ENCODE results near the gene CADM1. TPM values are rescaled to one million over a fixed set of nuclear protein-coding genes. Genes with fewer than 3 reads are reported as not detected.
"Not testable (repeated sequence)": the region's sequence is repeated elsewhere in the genome, so short reads cannot be mapped to it uniquely, and the experiment has no call there.

Gene CADM1
- total RNA-seq, 1 experiment from 2014 or later = 15.5 TPM

DNA sequence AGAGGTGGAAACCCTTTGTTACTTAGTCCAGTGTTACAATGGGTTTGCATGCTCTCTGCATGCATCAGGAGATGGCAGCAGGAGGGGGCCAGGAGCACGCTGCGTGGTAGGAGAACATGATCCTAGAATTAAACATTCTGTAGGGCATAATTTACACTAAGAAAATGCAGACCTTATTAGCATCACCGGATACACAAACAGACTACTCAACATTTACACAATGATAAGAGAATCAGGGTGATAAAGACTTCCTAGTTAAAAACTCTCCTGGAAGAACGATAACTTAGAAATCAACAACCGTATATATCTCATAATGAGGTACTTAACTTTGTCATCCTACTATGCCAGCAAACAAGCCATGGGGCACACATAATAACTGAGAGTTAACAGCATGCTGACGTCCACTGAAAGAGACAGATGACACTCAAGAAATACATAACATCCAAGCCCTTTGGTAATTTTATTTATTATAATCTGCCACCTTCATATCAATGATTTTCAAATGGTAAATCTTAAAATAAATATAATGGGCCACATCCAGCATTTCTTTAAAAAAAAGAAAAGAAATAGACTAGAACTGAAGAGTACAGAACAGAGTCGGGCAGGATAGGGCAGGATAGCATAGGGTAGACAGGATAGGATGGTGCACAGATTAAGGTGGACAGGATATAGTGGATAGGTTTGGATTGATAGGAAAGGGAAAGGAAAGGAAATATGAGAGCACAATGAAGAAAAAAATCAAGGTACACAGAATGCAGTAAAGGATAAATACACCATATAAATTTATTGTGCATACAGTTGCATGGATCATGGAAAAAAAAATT is 27.5 kb downstream of the CADM1 start:
- H3K27me3 ChIP-seq (ENCODE audit: control insufficient read depth, insufficient read depth, low read length) = no peaks in the 10 kb centered on the region; the same call in 1 of the 2 replicates
- no peak overlapping the region for H3K4me3 ChIP-seq (ENCODE audit: insufficient read depth, low read depth, low read length)
- no peak for DNase-seq
- no peaks in the 10 kb centered on the region for H3K36me3 ChIP-seq (replicated peaks; ENCODE audit: control insufficient read depth, insufficient read depth, low read length)

- no peaks in the 10 kb centered on the region for H3K27me3 ChIP-seq (ENCODE audit: control insufficient read depth, insufficient read depth, low read length)
- no peaks in the 10 kb centered on the region for H3K36me3 ChIP-seq (replicated peaks; ENCODE audit: control insufficient read depth, insufficient read depth, low read length)
- H3K4me3 ChIP-seq (ENCODE audit: insufficient read depth, low read depth, low read length) = no peak overlapping the region
- no peak for DNase-seq
These were observed 28.7 kb downstream of the CADM1 start for GRCh38 chr11:115475564-115475963.

GRCh38 chr11:115474306-115474705 is 29.9 kb downstream of the CADM1 start:
- DNase-seq = not testable (repeated sequence)

DNA sequence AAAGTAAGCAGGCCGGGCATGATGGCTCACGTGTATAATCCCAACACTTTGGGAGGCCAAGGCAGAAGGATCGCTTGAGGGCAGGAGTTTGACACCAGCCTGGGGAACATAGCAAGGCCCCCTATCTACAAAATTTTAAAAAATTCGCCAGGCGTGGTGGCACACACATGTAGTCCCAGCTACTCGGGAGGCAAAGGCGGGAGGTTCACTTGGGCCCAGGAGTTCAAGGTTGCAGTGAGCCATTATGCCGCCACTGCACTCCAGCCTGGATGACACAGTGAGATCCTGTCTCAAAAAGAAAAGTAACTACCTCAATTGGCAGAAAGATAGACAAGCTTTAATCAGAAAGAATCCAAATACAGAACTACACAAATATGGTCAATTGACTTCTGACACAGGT is 31.0 kb downstream of the CADM1 start:
- H3K4me3 ChIP-seq (ENCODE audit: insufficient read depth, low read depth, low read length) = no peak overlapping the region
- no peaks in the 10 kb centered on the region for H3K36me3 ChIP-seq (replicated peaks; ENCODE audit: control insufficient read depth, insufficient read depth, low read length)
- no peaks in the 10 kb centered on the region for H3K27me3 ChIP-seq (ENCODE audit: control insufficient read depth, insufficient read depth, low read length)
- no peak for DNase-seq

More at GRCh38 chr11:115474306-115474705, 29.9 kb downstream of the CADM1 start:
- not testable (repeated sequence) for H3K4me3 ChIP-seq (ENCODE audit: insufficient read depth, low read depth, low read length); H3K36me3 ChIP-seq (replicated peaks; ENCODE audit: control insufficient read depth, insufficient read depth, low read length); H3K27me3 ChIP-seq (ENCODE audit: control insufficient read depth, insufficient read depth, low read length)

DNA sequence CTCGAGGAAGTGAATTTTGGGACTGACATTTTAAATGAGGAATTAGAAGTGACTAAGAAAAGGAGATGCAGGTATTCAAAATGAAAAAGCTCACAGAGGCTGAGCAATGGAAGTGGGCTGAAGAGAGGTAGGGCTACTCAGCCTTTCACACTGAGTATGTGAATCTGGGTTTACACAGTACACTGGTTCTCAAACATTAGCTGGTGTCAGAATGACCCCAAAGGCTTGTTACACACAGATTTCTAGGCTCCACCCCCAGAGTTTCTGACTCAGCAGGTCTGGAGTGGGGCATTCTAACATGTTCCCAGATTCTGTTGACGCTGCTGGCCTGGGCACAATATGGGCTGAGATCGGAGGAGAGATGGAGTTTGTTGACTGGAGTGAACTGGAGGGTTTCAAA is 32.8 kb downstream of the CADM1 start:
- Histone ChIP-seq H3K36me3 (replicated peaks; ENCODE audit: control insufficient read depth, insufficient read depth, low read length) (no peaks in the 10 kb centered on the region), H3K27me3 (ENCODE audit: control insufficient read depth, insufficient read depth, low read length) (no peaks in the 10 kb centered on the region), H3K4me3 (ENCODE audit: insufficient read depth, low read depth, low read length) (no peak overlapping the region)
- no peak for DNase-seq

GRCh38 chr11:115470928-115471327 is 33.3 kb downstream of the CADM1 start:
- no peaks in the 10 kb centered on the region for H3K27me3 ChIP-seq (ENCODE audit: control insufficient read depth, insufficient read depth, low read length)
- no peaks in the 10 kb centered on the region for H3K36me3 ChIP-seq (replicated peaks; ENCODE audit: control insufficient read depth, insufficient read depth, low read length)
- DNase-seq = no peak
- no peak overlapping the region for H3K4me3 ChIP-seq (ENCODE audit: insufficient read depth, low read depth, low read length)

- no peaks in the 10 kb centered on the region for H3K27me3 ChIP-seq (ENCODE audit: control insufficient read depth, insufficient read depth, low read length)
- H3K4me3 ChIP-seq (ENCODE audit: insufficient read depth, low read depth, low read length) = no peak overlapping the region
- DNase-seq = no peak
- no peaks in the 10 kb centered on the region for H3K36me3 ChIP-seq (replicated peaks; ENCODE audit: control insufficient read depth, insufficient read depth, low read length)
These were observed 34.9 kb downstream of the CADM1 start for GRCh38 chr11:115469361-115469760.

DNA sequence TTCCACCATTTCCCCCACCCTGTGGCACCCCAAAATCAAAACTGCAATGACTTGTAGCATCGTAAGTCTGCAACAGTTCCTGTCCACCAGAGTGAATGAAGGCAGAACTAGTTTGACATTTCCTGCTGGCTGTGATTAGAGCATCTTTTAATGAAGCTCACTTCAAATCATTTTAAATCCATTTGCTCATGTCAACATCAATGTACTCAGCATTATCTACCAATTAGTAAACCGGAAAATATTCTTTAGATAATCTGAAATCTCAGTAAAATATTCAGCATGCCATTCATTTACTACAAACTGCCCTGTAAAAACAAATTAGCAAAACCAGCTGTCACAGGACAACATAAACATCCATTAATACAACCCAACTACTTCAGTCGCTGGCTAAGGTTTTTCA is 38.1 kb downstream of the CADM1 start:
- no peak for DNase-seq
- no peaks in the 10 kb centered on the region for H3K27me3 ChIP-seq (ENCODE audit: control insufficient read depth, insufficient read depth, low read length)
- H3K36me3 ChIP-seq (replicated peaks; ENCODE audit: control insufficient read depth, insufficient read depth, low read length) = no peaks in the 10 kb centered on the region
- no peak overlapping the region for H3K4me3 ChIP-seq (ENCODE audit: insufficient read depth, low read depth, low read length)

GRCh38 chr11:115464269-115464668 is 39.9 kb downstream of the CADM1 start:
- no peak overlapping the region for H3K4me3 ChIP-seq (ENCODE audit: insufficient read depth, low read depth, low read length)
- DNase-seq = no peak
- H3K36me3 ChIP-seq (replicated peaks; ENCODE audit: control insufficient read depth, insufficient read depth, low read length) = no peaks in the 10 kb centered on the region
- H3K27me3 ChIP-seq (ENCODE audit: control insufficient read depth, insufficient read depth, low read length) = no peaks in the 10 kb centered on the region

GRCh38 chr11:115463606-115464005 is 40.6 kb downstream of the CADM1 start:
- Histone ChIP-seq H3K4me3 (ENCODE audit: insufficient read depth, low read depth, low read length) (no peak overlapping the region), H3K36me3 (replicated peaks; ENCODE audit: control insufficient read depth, insufficient read depth, low read length) (no peaks in the 10 kb centered on the region), H3K27me3 (ENCODE audit: control insufficient read depth, insufficient read depth, low read length) (no peaks in the 10 kb centered on the region; the same call in 1 of the 2 replicates)
- DNase-seq = no peak

DNA sequence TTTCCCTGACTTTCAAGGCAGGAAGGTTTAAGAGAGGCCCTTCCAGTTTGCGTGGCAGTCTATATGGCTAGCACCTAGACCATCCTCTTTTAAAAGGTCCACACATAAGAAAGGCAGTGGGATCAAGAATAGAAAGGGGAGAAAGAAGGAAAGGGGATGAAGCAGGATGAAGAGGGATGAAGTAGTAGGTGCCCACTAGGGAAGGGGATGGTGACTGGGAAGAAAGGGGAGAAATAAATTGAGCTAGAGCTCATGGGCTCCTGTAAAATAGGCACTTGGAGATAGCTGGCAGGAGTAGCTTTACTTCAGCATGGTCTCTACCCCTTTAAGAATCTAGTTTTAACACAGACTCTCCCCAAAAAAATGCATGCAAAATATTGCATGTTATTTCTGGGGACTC is 41.5 kb downstream of the CADM1 start:
- H3K4me3 ChIP-seq (ENCODE audit: insufficient read depth, low read depth, low read length) = no peak overlapping the region
- no peaks in the 10 kb centered on the region; the same call in 1 of the 2 replicates for H3K27me3 ChIP-seq (ENCODE audit: control insufficient read depth, insufficient read depth, low read length)
- no peak for DNase-seq
- no peaks in the 10 kb centered on the region for H3K36me3 ChIP-seq (replicated peaks; ENCODE audit: control insufficient read depth, insufficient read depth, low read length)

DNA sequence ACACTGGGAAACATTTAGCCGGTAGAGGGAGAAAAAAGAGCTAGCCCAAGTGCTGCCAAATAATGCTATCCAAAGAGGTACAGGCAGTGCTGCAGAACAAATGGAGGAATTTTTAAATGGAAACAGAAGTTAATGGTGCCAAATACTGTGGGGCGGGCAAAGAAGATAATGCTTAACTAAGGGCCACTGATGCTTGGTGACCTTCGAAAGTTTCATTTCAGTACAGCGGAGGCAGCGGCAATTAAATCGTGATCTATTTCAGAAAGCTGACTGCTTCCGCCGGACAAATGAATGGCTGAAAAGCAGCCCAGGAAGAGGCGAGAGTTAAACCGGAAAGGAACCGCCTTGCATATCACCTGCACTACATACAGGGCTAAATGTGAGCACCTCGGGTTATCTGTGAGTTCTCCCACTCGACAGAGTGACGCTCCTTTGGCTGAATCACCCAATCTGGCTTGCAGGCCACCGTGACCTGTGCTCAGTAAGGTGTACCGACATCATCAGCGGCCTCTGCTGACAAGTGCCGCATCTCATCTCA is 42.1 kb downstream of the CADM1 start:
- DNase-seq = no peak
- H3K36me3 ChIP-seq (replicated peaks; ENCODE audit: control insufficient read depth, insufficient read depth, low read length) = no peaks in the 10 kb centered on the region
- no peak overlapping the region for H3K4me3 ChIP-seq (ENCODE audit: insufficient read depth, low read depth, low read length)
- H3K27me3 ChIP-seq (ENCODE audit: control insufficient read depth, insufficient read depth, low read length) = no peaks in the 10 kb centered on the region; the same call in 1 of the 2 replicates

DNA sequence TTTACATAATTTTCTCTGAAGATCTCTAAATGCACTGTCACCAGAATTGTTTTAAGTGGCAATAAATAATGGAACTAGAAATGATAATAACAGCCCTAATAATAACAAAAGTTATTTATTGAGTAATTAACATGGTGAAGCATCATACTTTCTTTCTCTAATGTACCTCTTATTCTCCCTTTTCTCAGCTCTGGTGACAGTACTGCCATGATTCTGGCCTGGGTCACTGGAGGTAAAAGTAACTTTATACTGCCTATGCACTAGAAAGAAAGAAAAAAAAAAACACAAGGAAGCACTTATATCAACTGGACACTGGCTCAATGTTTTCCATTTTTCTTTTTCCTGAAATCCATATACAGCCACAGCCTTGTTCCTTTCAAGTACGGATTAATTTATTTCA is 43.7 kb downstream of the CADM1 start:
- Histone ChIP-seq H3K4me3 (ENCODE audit: insufficient read depth, low read depth, low read length) (no peak overlapping the region), H3K27me3 (ENCODE audit: control insufficient read depth, insufficient read depth, low read length) (no peaks in the 10 kb centered on the region; the same call in 1 of the 2 replicates), H3K36me3 (replicated peaks; ENCODE audit: control insufficient read depth, insufficient read depth, low read length) (no peaks in the 10 kb centered on the region)
- no peak for DNase-seq

GRCh38 chr11:115459563-115459962 is 44.7 kb downstream of the CADM1 start:
- Histone ChIP-seq H3K36me3 (replicated peaks; ENCODE audit: control insufficient read depth, insufficient read depth, low read length) (no peaks in the 10 kb centered on the region), H3K4me3 (ENCODE audit: insufficient read depth, low read depth, low read length) (no peak overlapping the region)
- no peak for DNase-seq

DNA sequence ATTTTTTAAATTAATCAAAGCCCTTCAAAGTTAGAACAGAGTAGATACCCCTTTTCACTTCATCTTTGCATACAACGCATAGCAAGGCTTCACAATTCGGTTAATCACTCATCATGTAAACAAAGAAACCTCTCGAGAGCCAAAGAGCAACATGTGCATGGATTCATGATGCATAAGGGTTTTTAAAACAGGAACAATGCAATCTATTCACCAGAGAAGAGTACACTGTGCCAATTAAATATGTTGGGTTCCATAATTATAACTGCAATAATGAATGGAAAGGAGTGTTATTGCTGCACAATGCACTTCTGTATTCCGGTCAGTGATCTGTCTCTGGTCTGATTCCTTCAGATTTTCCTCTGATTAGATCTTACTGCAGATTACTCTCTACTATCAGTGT is 45.3 kb downstream of the CADM1 start:
- H3K36me3 ChIP-seq (replicated peaks; ENCODE audit: control insufficient read depth, insufficient read depth, low read length) = no peaks in the 10 kb centered on the region
- no peaks in the 10 kb centered on the region; the same call in 1 of the 2 replicates for H3K27me3 ChIP-seq (ENCODE audit: control insufficient read depth, insufficient read depth, low read length)
- no peak for DNase-seq
- H3K4me3 ChIP-seq (ENCODE audit: insufficient read depth, low read depth, low read length) = no peak overlapping the region

More at GRCh38 chr11:115459563-115459962, 44.7 kb downstream of the CADM1 start:
- no peaks in the 10 kb centered on the region; the same call in 1 of the 2 replicates for H3K27me3 ChIP-seq (ENCODE audit: control insufficient read depth, insufficient read depth, low read length)

Data from H7 (cell line).